Adrenal gland (tissue), 12 donors: ENCODE results near the gene ZNRF1. TPM values are rescaled to one million over a fixed set of nuclear protein-coding genes. Genes with fewer than 3 reads are reported as not detected.
A peak's percentile ranks its signal among the peaks of the same experiment; 100 is the strongest.

Experiments
- DNase-seq, 7 donors: peaks; one replicate each; pipeline ENCODE4 v3.0.0-alpha.2; 2019 to 2020
- H3K27ac ChIP-seq, 5 donors: fragments of 200-600 bp; sonication (generic) in 4 of 5; 1 replicate in 3 of 5; 2 replicates in 2 of 5; pipeline versions ENCODE4 v1.5.1 to v1.8.0; 2016 to 2020; ENCODE audit warnings: mild to moderate bottlenecking in 1 of 5
- H3K27me3 ChIP-seq: fragments of 200-600 bp; 2 replicates; pipeline ENCODE4 v1.8.0; 2021
- H3K36me3 ChIP-seq, 2 donors: fragments of 200-600 bp; replicated peaks in 1 of 2; 1 replicate in 1 of 2; 2 replicates in 1 of 2; pipeline versions ENCODE4 v1.5.1 to v1.8.0; 2018 to 2022
- H3K4me1 ChIP-seq, 2 donors: fragments of 200-600 bp; replicated peaks in 1 of 2; 1 replicate in 1 of 2; 2 replicates in 1 of 2; pipeline versions ENCODE4 v1.5.1 to v1.8.0; 2018 to 2021
- H3K4me3 ChIP-seq, 4 donors: fragments of 200-600 bp; sonication (generic) in 3 of 4; one replicate each; pipeline ENCODE4 v1.5.1; 2016 to 2018
- H3K9me3 ChIP-seq, 3 donors: fragments of 200-600 bp; sonication (generic) in 1 of 3; replicated peaks in 1 of 3; 1 replicate in 2 of 3; 2 replicates in 1 of 3; pipeline versions ENCODE4 v1.5.1 to v1.8.0; 2016 to 2021
- CTCF ChIP-seq, 6 experiments: fragments of 450-650 bp in 4 of 6; fragments of 200-600 bp in 2 of 6; sonication (generic) in 1 of 6; IDR thresholded peaks; 1 replicate in 5 of 6; 2 replicates in 1 of 6; pipeline versions ENCODE4 v1.5.1 to v1.8.0; 2016 to 2021; ENCODE audit warnings: antibody characterized with exemption in 6 of 6, mild to moderate bottlenecking in 2 of 6, moderate library complexity in 1 of 6
- POLR2A ChIP-seq, 2 donors: fragments of 450-650 bp; IDR thresholded peaks; one replicate each; pipeline ENCODE4 v1.6.1; 2017; ENCODE audit warnings: antibody characterized with exemption in 2 of 2, mild to moderate bottlenecking in 2 of 2, moderate library complexity in 1 of 2
- WGBS, 4 donors: extraction: QIAGEN DNeasy Blood & Tissue Kit in 2 of 4; methylation state at CpG; one replicate each; pipeline versions ENCODE4 v1.1.5 to v1.1.7; 2013 to 2017; 5-methylcytosine and 5-hydroxymethylcytosine counted together
- intact Hi-C, 2 donors: fragments of 100-400 bp; cut with DNase I; formaldehyde crosslinking; loops; one replicate each; pipeline versions ENCODE4 v1.14.1 to v1.15.0; 2022 to 2023
- polyA plus RNA-seq, 3 donors: library from polyadenylated mRNA; stranded (reverse); fragments of 200-250 nt in 2 of 3; fragments of 350-450 nt in 1 of 3; fragmentation: Illumina TruSeq in 1 of 3; extraction: RNeasy Lipid Tissue Mini Kit (QIAGEN cat#74804) in 1 of 3; gene quantifications; one replicate each; pipeline ENCODE4 v1.2.3, GENCODE V29; 2013 to 2014
- total RNA-seq, 9 donors: library from RNA; depleted of rRNA in 4 of 9; stranded (reverse); fragments of >200 nt in 4 of 9; fragments of 120-200 nt in 1 of 9; fragmentation: NEBNext Ultra II Directional in 1 of 9; extraction: Animal tissue kit (Norgen Biotek cat#: 25700) in 1 of 9; gene quantifications; one replicate each; pipeline versions ENCODE4 v1.1.0 to v1.2.4, GENCODE V29; 2013 to 2023
- donor health status: healthy with polysubstance abuse.
- donor health status: Bipolar disorder and iron deficiency.
- donor health status: DM: yes; HTN: yes; CAD: no.
- donor health status: DM: no; HTN: no; CAD: no.
- donor health status: DM: no; HTN: no; CAD: no.
- donor health status: DM: yes; HTN: yes; CAD: no.

ZNRF1 gene
- total and polyA plus RNA-seq, 12 donors = 9.9 to 29.2 (median 25.4) TPM

GRCh38 chr16:75043175-75043895 lies 44.5 kb downstream of the ZNRF1 start:
- H3K27me3 ChIP-seq = no peaks in the 10 kb centered on the region
- H3K4me3 ChIP-seq = no peak overlapping the region
- no peaks in the 10 kb centered on the region for H3K36me3 ChIP-seq
- H3K4me1 ChIP-seq = peaks cover 28 to 46% of the 10 kb centered on the region in 2 donors
- peak overlapping the region in 3 of 5 donors; percentile 42 to 56 (median 45) for H3K27ac ChIP-seq
- 90 to 98% (median 92%) methylated on average over 2 of the region's 2 CpGs for WGBS, 4 donors
- TF ChIP-seq POLR2A (IDR thresholded peaks at IDR 0.05) = no peak
- TF ChIP-seq CTCF (IDR thresholded peaks at IDR 0.05) = no peak
- intact Hi-C loops = no loop called here
- peak in 3 of 7 donors; percentile 31 to 63 (median 38) for DNase-seq
- H3K9me3 ChIP-seq = peaks cover 0 to 2% (median 0%) of the 10 kb centered on the region in 3 donors

DNA sequence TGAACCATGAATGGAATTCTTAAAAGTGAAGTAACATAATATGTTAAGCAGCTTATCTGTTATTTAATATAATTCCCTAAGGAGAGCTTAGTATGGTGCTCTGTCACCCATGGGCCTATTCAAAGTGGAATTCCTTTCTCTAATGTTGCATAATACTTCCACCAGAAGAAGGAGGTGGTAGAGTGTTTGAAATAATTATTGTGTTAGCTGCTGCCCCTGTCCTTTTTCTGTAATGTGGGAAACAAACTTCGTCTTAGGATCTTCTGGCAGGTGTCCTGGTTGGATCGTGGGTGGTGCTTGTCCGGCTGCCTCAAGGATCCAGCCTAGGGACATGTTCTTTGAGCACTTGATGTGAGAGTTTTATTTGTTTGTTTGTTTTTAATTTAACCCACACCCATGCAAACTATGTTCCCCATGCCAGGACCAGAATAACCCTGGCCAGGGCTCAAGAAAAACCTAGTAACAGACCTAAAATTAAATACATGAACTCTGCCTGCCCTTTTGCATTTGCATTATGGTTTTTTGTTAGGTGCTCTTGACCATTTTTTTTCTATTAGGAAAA lies 46.1 kb downstream of the ZNRF1 start:
- WGBS, 4 donors = 25 to 32% (median 28%) methylated on average over 3 of the region's 3 CpGs
- DNase-seq = peak in 4 of 7 donors; percentile 11 to 55 (median 36)
- intact Hi-C loops = no loop called here
- no peaks in the 10 kb centered on the region for H3K27me3 ChIP-seq
- no peak for TF ChIP-seq CTCF (IDR thresholded peaks at IDR 0.05)
- no peak for TF ChIP-seq POLR2A (IDR thresholded peaks at IDR 0.05)
- H3K4me3 ChIP-seq = no peak overlapping the region
- H3K4me1 ChIP-seq = peaks cover 28 to 46% of the 10 kb centered on the region in 2 donors
- no peaks in the 10 kb centered on the region for H3K9me3 ChIP-seq
- peak overlapping the region in 3 of 5 donors; percentile 5 to 56 (median 30) for H3K27ac ChIP-seq
- H3K36me3 ChIP-seq = no peaks in the 10 kb centered on the region

GRCh38 chr16:75045424-75045823 lies 46.6 kb downstream of the ZNRF1 start:
- Histone ChIP-seq H3K9me3 (no peaks in the 10 kb centered on the region), H3K27ac (peak overlapping the region in 2 of 5 donors; percentile 30 to 56), H3K4me1 (peaks cover 25 to 42% of the 10 kb centered on the region in 2 donors), H3K36me3 (no peaks in the 10 kb centered on the region), H3K4me3 (no peak overlapping the region), H3K27me3 (no peaks in the 10 kb centered on the region)
- peak in 1 of 7 donors; percentile 41 for DNase-seq
- no peak for TF ChIP-seq CTCF (IDR thresholded peaks at IDR 0.05)
- no peak for TF ChIP-seq POLR2A (IDR thresholded peaks at IDR 0.05)
- intact Hi-C loops = no loop called here
- WGBS, 4 donors = 63 to 78% (median 69%) methylated on average over 3 of the region's 3 CpGs

- TF ChIP-seq POLR2A (IDR thresholded peaks at IDR 0.05) (no peak), CTCF (IDR thresholded peaks at IDR 0.05) (no peak)
- intact Hi-C loops = no loop called here
- no peak overlapping the region for H3K27ac ChIP-seq
Measured at GRCh38 chr16:75048054-75048453, 49.2 kb downstream of the ZNRF1 start.

More at GRCh38 chr16:75048054-75048453, 49.2 kb downstream of the ZNRF1 start:
- Histone ChIP-seq H3K4me3 (no peak overlapping the region), H3K36me3 (no peaks in the 10 kb centered on the region), H3K9me3 (no peaks in the 10 kb centered on the region), H3K27me3 (no peaks in the 10 kb centered on the region), H3K4me1 (peaks cover 19 to 32% of the 10 kb centered on the region in 2 donors)
- WGBS, 4 donors = 95 to 100% (median 97%) methylated on average over 4 of the region's 4 CpGs
- no peak for DNase-seq
